T47D (cell line): Measurements from ENCODE around the gene NOTCH4.

Experiments used
- DNase-seq, 2 experiments: peaks; one replicate each; pipeline versions ENCODE4 v3.0.0 to v3.0.0-alpha.2; 2011 to 2012; ENCODE audit warnings: low read depth in 1 of 2, low spot score in 1 of 2
- JUND ChIP-seq: IDR thresholded peaks from 2 replicates; pipeline ENCODE4 v1.6.1; 2012; ENCODE audit warnings: low read depth
- in situ Hi-C: cut with HindIII; loops from 2 replicates; pipeline ENCODE4 v1.10.0; 2016; ENCODE audit warnings: low sequenced_read_pairs, low pct_unique_long_range_greater_than_20kb

The NOTCH4 gene

DNA sequence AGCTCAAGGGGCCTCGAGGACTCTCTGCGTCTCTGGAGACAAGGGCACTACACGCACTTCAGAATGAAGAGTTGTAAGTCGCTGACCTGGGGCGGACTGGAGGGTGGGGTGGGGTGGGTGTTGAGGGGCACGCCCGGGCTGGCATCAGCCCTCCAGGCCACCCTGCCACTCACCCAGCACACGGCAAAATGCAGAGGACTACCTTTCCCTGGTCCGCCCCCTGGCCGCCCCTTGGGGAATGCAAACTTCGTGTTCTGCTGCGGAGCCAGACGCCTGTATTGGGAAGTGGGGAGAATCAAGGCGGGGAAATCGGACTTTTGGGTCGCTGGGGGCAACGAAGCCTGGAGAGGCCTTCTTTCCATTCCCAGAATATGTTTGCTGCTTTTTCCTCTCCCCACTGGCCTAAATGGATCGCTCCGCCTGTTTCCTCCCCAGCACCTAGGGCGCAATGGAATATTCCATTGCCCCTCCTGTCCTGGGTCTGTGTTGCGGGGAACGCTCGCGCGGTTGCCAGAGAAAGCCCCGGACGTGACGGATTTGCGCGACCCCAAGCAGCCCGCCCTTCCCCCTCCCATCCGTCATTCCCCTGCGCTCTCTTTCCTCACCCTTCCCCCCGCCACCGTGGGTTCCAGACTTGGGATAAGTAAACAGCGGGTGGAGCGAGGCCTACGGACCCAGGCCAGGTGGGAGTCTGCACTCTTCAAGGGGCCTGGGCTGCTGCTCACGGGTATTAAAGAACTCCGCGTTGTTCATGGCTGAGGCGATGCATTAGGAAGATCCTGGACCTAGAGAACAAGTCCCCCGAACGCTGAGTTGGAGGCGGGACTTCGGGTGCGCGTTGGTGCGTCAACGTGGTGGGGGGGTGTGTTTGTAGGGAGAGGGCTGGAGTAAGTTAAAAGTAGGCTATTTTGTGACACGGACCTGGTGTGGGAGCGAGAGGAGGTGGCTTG lies 70.0 kb downstream of the NOTCH4 start, which contains the start of gene PPT2:
PPT2 (plus strand) TSS at position 578 of the 950 bp plus-strand sequence. CDS start 454 bp downstream, outside the sequence.
- TF ChIP-seq JUND, result no peak
- DNase-seq, result peak; percentile 78 to 93
- in situ Hi-C loops, result no loop called here

DNA sequence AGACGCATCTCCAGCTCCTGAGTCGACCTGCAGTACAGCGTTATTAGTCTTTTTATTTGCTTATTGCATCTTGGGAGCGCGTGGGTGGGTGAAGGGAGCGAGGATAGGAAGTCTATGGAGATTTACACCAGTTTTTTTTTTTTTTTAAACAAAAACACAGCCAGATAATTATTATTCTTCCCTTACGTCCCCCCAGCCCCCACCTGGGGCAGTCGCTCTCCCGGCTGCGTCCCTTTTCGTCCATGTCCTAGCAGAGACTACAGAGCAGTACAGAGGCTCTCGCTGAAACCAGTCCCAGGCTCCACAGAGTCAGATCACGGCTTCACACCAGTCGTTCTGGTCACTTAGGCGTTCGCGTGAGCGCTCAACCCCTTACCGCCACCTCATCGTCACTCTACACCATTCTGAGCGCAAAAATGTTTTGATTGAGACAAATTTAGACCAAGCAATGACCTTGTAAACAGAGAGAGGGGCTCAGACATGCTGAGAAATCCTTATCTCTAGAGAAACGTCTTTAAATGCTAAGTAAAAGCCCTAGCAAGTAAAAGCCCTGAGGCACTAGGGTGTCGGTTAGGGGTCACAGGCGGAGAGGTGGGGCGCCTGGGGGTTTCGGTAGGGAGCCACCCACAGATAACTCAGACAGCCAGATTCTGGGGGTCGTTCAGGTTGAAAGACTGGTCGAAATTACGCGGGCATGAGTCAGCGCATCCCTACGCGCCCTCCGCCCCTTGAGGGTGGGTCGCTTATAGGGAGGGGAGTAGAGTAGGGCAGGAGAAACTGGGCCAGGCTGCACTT lies 70.9 kb downstream of the NOTCH4 start:
- no peak for TF ChIP-seq JUND
- DNase-seq, result peak in 1 of 2 experiments; percentile 42
- in situ Hi-C loops, result no loop called here

DNA sequence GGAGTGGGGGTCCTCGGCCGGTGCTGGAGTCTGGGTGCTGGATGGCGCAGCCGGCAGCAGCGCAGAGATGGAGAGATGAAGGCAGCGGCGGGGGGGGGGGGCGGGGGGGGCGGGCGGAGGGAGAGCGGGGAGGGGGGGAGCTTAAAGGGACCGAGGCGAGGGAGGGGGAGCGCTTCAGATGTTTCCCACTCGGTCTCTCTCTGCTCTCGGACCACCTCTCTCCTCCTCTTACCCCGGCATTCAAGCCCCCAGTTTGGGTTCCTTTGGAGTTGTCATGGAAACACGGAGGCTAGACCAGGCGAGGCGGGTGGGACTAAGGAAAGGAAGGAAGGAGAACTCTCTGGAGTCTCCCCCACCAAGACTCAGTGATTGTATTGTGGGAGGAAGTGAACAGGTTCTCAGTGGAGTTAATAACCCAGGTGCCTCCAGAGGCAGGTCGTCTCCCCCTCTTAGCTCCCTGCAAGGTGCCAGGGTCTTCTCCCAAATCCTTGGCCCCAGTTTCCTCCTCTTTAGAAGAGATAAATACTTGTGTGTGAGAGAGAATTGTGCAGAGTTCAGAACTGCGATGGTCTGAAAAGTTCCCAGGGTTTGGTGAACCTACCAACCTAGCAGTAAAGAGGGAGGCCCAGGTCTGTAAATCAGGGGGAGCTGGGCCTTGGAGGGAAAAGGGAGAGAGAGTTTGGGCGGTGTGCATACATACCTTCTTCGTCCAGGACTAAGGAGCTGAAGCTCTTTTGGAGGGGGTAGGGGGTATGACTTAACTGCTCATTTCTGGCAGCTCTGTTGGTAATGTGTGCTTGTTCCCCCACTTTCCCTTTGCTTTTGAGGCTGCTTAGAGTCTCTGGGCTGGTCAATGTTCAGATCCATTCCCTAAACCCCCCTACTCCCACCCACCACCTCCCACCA lies 71.8 kb downstream of the NOTCH4 start, which contains the start of gene PRRT1:
PRRT1 (minus strand) TSS at position 77 of the 906 bp plus-strand sequence. CDS start 112 bp downstream, outside the sequence.
- DNase-seq, result no peak
- in situ Hi-C loops, result no loop called here
- TF ChIP-seq JUND, result no peak

DNA sequence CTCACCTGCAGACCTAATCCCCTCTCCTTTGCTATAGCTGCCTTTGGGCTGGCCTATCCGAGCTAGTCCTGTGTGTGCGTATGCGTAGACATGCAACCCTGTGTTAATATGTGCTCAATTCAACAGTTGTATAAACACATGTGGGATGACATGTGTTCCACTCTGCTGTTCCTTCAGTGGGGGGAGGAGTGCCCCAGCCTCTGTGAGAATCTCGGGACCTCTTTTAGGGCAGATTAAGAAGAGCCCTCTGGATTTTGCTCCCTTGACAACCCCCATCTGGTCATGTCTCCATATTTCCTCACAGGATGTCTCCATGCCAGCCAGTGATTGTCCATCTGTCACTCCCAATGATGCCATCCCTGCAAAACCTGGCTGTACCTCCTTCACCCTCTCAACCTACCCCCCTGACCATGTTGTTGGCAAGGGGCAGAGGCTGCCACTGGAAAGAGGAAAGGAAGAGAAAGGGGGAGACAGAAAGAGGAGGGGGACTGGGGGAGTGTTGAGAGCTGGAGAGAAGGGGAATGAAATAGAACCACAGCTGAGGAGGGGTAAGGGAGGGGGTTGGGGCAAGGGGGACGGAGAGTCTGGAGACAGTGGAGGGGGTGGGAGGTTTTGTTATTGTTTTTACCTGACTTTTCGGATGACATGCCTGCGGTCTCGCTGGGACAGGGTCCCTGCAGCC lies 72.5 kb downstream of the NOTCH4 start:
- TF ChIP-seq JUND, result no peak
- in situ Hi-C loops, result no loop called here

DNA sequence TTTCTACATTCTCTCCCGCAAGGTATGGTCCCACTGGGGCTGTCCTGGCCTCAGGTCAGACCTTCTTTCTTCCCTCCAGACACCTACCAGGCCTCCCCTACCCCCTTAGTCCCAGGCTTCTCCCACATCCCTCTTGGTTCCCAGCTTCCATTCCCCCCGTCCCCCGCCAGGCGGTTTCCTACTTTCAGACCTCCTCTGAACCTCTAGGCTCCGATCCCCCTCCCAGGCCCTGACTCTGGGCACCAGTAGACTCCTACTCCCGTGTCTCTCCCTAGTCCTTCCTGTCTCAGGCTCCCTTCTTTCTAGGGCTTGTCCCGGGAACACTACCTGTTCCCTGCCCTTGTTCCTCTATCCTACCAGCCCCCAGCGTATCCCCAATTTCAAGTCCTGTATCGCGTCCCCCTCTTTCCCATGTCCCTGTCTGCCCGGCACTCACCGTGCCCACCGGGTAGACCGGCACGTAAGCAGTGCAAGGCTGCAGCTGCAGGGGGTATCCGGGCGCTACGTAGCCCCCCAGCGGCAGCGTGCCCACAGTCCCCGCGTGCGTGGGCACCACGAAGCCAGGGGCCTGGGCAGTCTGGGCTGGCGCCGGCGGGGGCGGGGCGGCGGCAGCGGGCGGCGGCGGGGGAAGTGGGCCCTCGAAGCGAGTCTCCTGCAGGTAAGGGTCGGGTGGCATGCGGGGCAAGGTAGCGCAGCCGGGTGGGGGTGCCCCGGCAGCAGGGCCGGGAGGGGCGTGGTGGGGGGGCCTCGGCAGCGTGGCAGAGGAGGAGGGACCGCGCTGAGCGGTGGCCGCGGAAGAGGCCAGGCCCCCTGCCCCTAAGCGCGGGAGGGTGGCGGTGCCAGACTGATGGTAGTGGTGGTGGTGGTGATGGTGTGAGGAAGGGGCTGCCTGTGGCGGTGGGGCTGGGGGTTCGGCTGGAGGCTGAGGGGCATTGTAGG lies 73.7 kb downstream of the NOTCH4 start:
- no peak for TF ChIP-seq JUND
- DNase-seq, result no peak
- in situ Hi-C loops, result no loop called here

More for the DNA sequence above, 72.5 kb downstream of the NOTCH4 start:
- DNase-seq, result no peak

DNA sequence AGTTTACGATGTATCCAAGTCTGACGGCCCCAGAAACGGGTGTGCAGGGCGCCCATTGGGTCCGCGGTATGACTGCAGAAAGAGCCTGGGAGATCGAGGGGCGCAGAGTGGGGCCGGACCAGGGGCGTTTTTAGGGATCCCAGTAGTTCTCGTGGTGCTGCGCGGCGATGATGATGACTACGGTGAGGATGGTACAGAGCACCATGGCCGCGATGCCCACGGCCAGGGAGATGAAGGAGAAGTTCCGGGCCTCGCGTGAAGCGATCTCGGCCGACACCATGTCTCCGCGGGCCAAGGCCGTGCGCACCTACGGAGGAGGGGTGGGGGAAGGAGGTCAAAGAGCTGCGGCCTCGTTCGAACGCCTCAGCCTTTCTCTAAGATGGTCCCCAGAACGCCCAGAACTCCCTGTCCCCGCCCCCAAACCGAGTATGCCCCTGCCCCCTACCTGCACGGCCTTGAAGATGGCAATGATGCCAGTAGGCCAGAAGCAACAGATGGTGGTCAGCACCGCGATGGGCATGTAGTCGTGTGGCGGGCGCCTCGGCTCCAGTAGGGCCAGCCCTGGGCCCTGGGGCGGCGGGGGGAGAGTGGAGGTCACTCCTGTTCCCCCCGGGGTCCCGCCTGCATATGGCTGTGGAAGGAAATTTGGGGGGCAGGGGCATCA lies 74.6 kb downstream of the NOTCH4 start:
- no peak for TF ChIP-seq JUND
- no peak for DNase-seq
- in situ Hi-C loops, result no loop called here

DNA sequence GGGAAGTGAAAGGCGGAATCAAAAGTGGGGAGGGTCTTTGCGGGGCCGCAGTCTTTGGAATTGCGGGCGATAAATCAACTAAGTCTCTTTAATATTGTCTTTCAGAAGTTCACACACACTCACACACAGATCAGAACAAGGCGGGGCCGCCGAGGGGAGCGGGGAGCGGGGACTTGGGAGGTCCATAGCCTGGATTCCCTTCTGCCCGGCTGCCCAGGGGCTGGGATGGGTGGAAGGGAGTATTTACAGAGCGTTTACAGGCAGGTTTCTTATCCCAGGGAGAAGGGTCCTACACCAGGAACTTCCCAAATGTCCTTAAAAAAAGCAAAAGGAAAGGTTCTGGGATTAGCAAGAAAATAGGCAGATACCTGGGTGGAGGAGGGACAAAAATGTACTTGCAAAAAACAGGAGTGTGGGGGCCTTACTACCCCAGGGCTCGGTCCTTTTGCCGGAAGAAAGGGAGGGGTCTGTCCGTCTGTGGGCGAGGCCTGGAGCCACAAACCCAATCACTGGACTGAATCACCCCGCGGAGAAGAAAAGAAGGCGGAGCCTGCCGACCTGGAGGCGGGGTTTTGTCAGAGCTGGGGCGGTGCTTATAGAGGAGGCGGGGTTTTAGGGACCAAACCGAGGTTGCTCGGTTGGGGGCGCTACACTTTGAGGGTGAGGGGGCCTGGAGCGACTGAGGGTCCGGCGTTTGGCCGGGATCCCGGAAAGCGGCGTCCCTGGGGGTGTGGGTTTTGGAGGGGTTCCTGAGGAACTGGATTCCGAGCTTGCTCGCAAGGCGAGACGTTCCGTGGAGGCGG lies 75.4 kb downstream of the NOTCH4 start:
- in situ Hi-C loops, result no loop called here
- no peak for TF ChIP-seq JUND

DNA sequence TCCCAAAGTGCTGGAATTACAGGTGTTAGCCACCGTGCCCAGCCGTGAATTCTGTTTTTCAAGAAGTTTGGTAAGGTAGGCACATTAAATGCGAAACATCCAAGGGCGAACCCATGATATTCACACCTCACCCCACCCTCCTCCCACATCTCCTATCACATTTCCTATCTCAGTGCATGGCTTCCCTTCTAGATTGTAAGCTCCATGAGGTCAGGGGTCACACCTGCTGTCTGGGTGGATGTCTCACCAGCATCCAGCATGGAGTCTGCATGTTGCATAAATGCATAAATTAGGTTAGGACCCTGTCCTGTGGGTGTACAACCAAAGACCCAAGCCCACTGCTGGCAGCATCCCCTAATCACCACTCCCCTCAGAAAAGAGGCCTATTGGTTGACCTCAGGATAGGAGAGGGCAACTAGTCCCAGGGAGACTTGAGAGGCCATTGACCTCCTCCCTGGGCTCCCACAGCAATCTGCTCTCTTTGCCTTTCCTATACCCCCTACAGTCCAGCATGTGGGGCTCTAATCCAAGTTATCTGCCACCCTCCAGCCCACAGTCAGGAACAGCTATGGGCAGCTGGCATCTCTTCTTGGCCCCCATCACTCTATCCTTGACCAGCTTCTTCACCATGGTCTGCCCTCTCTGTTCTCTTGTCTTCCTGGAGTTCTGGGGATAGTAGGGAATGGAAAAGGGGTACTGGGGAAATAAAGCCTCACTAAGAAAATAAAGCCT lies 76.3 kb downstream of the NOTCH4 start:
- in situ Hi-C loops, result no loop called here
- no peak for TF ChIP-seq JUND
- no peak for DNase-seq

More for the DNA sequence above, 75.4 kb downstream of the NOTCH4 start:
- no peak for DNase-seq

DNA sequence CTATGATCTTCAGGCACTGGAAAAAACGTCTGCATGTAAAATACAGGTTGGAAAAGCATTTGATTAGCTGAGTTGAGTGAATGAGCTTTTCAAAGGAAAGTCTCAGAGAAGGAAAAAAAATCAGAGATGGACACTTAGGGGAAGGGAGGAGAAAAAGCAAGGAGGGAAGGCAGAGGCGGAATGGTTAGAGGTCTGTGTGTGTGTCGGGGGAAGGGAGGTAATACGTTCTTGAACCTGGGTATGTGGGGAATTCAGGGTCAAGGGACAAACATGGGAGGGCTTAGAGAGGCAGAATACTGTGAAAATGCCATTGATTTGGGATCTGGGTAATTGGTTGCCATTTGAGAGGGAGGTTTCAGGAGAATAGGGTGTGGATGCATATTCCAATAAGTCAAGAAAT lies 77.2 kb downstream of the NOTCH4 start:
- in situ Hi-C loops, result no loop called here
- no peak for TF ChIP-seq JUND
- DNase-seq, result no peak
